ENCODE measurements around the gene CAMSAP1.
A peak's percentile ranks its signal among the peaks of the same experiment; 100 is the strongest.

The CAMSAP1 gene, protein sequence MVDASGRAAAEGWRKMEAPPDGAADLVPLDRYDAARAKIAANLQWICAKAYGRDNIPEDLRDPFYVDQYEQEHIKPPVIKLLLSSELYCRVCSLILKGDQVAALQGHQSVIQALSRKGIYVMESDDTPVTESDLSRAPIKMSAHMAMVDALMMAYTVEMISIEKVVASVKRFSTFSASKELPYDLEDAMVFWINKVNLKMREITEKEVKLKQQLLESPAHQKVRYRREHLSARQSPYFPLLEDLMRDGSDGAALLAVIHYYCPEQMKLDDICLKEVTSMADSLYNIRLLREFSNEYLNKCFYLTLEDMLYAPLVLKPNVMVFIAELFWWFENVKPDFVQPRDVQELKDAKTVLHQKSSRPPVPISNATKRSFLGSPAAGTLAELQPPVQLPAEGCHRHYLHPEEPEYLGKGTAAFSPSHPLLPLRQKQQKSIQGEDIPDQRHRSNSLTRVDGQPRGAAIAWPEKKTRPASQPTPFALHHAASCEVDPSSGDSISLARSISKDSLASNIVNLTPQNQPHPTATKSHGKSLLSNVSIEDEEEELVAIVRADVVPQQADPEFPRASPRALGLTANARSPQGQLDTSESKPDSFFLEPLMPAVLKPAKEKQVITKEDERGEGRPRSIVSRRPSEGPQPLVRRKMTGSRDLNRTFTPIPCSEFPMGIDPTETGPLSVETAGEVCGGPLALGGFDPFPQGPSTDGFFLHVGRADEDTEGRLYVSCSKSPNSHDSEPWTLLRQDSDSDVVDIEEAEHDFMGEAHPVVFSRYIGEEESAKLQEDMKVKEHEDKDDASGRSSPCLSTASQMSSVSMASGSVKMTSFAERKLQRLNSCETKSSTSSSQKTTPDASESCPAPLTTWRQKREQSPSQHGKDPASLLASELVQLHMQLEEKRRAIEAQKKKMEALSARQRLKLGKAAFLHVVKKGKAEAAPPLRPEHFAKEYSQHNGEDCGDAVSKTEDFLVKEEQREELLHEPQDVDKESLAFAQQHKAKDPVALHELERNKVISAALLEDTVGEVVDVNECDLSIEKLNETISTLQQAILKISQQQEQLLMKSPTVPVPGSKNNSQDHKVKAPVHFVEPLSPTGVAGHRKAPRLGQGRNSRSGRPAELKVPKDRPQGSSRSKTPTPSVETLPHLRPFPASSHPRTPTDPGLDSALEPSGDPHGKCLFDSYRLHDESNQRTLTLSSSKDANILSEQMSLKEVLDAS (N-terminal part only)

DNA sequence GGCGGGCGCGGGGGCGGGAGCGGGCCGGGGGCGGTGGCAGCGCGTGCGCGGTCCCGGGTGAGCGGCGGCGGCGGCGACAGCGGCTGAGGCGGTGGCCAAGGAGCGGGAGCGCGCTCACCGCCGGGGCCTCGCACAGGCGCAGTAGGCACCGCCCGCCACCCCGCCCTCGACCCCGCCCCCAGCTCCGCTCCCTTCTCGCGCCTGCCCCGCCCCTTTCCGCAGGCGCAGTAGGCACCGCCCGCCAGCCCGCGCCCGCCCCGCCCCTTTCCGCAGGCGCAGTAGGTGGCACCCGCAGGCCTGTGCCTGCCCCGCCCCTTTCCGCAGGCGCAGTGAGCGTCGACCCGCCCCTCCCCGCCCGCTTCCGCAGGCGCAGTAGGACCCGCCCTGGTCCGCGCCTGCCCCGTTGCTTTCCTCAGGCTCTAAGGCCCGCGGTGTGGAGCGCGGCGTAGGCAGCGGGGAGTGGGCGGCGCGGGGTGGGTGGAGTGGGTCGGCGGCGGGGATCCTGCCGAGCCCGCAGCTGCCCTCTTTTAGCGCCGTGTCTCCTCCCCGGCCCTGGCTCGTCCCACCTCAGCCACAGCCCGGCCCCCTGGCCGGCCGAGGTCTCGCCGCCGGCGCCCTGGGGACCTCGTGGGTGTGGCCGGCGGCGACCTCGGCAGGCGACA is at the start of gene CAMSAP1:
CAMSAP1 (minus strand) TSS at position 116 of the 662 bp plus-strand sequence. CDS start 387 bp downstream, outside the sequence.
- TF ChIP-seq EZH2 (IDR thresholded peaks at IDR 0.05; ENCODE audit: borderline replicate concordance, low read length) = no peak
- TF ChIP-seq, protein P1, sequence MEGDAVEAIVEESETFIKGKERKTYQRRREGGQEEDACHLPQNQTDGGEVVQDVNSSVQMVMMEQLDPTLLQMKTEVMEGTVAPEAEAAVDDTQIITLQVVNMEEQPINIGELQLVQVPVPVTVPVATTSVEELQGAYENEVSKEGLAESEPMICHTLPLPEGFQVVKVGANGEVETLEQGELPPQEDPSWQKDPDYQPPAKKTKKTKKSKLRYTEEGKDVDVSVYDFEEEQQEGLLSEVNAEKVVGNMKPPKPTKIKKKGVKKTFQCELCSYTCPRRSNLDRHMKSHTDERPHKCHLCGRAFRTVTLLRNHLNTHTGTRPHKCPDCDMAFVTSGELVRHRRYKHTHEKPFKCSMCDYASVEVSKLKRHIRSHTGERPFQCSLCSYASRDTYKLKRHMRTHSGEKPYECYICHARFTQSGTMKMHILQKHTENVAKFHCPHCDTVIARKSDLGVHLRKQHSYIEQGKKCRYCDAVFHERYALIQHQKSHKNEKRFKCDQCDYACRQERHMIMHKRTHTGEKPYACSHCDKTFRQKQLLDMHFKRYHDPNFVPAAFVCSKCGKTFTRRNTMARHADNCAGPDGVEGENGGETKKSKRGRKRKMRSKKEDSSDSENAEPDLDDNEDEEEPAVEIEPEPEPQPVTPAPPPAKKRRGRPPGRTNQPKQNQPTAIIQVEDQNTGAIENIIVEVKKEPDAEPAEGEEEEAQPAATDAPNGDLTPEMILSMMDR (IDR thresholded peaks at IDR 0.05; ENCODE audit: low read length) = no peak
- Histone ChIP-seq H3K9me3 (ENCODE audit: low read length) (peaks cover 4% of the 10 kb centered on the region; the same call in 1 of the 2 replicates), H4K20me1 (ENCODE audit: insufficient read depth, low read length) (no peaks in the 10 kb centered on the region), H3K4me3 (ENCODE audit: low read depth, low read length, poor library complexity, severe bottlenecking) (peak within 1 kb of the TSS; percentile 90), H3K79me2 (ENCODE audit: insufficient read depth, low read length) (0 out of 2 replicates have a peak, but pooled peaks cover 2% of the 10 kb centered on the region), H3F3A (ENCODE audit: insufficient read depth, low read length) (no peaks in the 10 kb centered on the region; the same call in 1 of the 2 replicates), H3K4me1 (ENCODE audit: insufficient read depth, low read length, severe bottlenecking) (peaks cover 33% of the 10 kb centered on the region), H3K27ac (ENCODE audit: low read depth, low read length, poor library complexity, severe bottlenecking) (no peak within 1 kb of the TSS), H2AFZ (ENCODE audit: low read length) (no peak within 1 kb of the TSS), H3K9ac (ENCODE audit: low read length) (peak within 1 kb of the TSS; percentile 92), H3K4me2 (ENCODE audit: low read length) (peak within 1 kb of the TSS; percentile 97), H3K27me3 (ENCODE audit: insufficient read depth, low read length) (no peaks in the 10 kb centered on the region), H3K36me3 (ENCODE audit: insufficient read depth, low read length) (peaks cover 55% of the 10 kb centered on the region), H3K9me2 (ENCODE audit: low read depth, low read length) (no peaks in the 10 kb centered on the region)

DNA sequence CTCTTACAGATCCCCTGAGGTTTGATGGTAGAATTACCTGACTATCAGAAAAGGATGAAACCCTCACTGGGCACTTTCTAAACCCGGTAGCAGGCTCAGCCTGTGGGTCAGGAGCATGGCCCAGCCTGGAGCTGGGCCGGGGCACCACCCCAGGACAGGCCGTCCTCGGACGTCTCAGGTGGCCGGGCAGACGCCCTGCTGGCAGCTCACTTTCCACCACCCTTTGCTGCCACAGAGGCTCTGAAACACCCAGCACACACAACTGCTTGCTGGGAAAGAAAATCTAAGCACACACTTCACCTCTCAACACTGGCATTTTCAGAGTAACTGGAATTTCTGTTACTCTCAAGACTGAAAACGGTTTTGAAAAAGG is 49.4 kb upstream of the CAMSAP1 start:
- H3K9ac ChIP-seq (ENCODE audit: low read length) = no peak overlapping the region
- no peaks in the 10 kb centered on the region for H3F3A ChIP-seq (ENCODE audit: insufficient read depth, low read length)
- peaks cover 14% of the 10 kb centered on the region for H3K4me1 ChIP-seq (ENCODE audit: insufficient read depth, low read length, severe bottlenecking)
- H2AFZ ChIP-seq (ENCODE audit: low read length) = no peak overlapping the region
- no peaks in the 10 kb centered on the region for H3K9me2 ChIP-seq (ENCODE audit: low read depth, low read length)
- 0 out of 2 replicates have a peak, but pooled peaks cover 16% of the 10 kb centered on the region for H3K79me2 ChIP-seq (ENCODE audit: insufficient read depth, low read length)
- peaks cover 29% of the 10 kb centered on the region for H3K36me3 ChIP-seq (ENCODE audit: insufficient read depth, low read length)
- no peaks in the 10 kb centered on the region for H4K20me1 ChIP-seq (ENCODE audit: insufficient read depth, low read length)
- H3K4me3 ChIP-seq (ENCODE audit: low read depth, low read length, poor library complexity, severe bottlenecking) = no peak overlapping the region
- no peaks in the 10 kb centered on the region for H3K27me3 ChIP-seq (ENCODE audit: insufficient read depth, low read length)
- H3K27ac ChIP-seq (ENCODE audit: low read depth, low read length, poor library complexity, severe bottlenecking) = no peak overlapping the region
- no peaks in the 10 kb centered on the region for H3K9me3 ChIP-seq (ENCODE audit: low read length)
- TF ChIP-seq EZH2 (IDR thresholded peaks at IDR 0.05; ENCODE audit: borderline replicate concordance, low read length) = no peak
- TF ChIP-seq, protein P1 (IDR thresholded peaks at IDR 0.05; ENCODE audit: low read length) = no peak
- H3K4me2 ChIP-seq (ENCODE audit: low read length) = no peak overlapping the region
